Rectal smooth muscle tissue (tissue), 1 donor: ENCODE measurements around the gene TRERF1.

Experiments
- H3K27ac ChIP-seq: one replicate; pipeline ENCODE4 v1.7.0; 2013; ENCODE audit warnings: low read depth, low read length, inconsistent platforms
- H3K27me3 ChIP-seq: one replicate; pipeline ENCODE4 v1.7.0; 2013; ENCODE audit warnings: low read length; ENCODE audit not compliant: control insufficient read depth, insufficient read depth
- H3K36me3 ChIP-seq: one replicate; pipeline ENCODE4 v1.7.0; 2013; ENCODE audit warnings: low read length; ENCODE audit not compliant: control insufficient read depth, insufficient read depth
- H3K4me1 ChIP-seq: one replicate; pipeline ENCODE4 v1.7.0; 2013; ENCODE audit warnings: low read length; ENCODE audit not compliant: control insufficient read depth, insufficient read depth
- H3K4me3 ChIP-seq: one replicate; pipeline ENCODE4 v1.7.0; 2013; ENCODE audit warnings: low read length
- H3K9ac ChIP-seq: one replicate; pipeline ENCODE4 v1.7.0; 2013; ENCODE audit warnings: low read length

TRERF1 gene

DNA sequence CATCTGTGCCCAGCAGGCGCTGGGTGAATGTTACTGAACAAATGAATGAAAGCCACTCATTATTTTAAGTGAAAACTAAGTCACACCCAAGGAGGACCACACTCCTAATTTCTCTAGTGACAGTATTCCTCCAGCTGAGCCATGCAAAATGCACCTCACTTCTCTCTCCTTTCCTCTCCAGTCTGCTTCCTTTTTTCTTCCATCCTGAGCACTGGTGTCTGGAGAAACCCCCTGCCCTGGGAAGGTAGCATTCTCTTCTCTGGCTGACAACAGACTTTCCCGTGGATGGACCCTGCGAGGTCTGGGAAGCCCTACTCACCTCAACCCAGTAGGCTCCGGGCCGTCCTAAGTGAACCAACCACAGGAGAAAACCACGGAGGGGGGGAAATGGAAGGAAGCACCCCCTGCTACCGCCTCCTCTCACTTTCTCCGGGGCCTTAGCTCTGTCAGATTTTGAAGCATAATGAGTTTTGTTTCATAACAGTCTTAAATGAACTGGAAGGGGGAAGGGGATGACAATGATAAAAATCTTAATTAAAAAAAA is 22.6 kb downstream of the TRERF1 start:
- no peak overlapping the region for H3K9ac ChIP-seq
- H3K4me1 ChIP-seq: peaks cover 6% of the 10 kb centered on the region
- H3K27me3 ChIP-seq: no peaks in the 10 kb centered on the region
- no peak overlapping the region for H3K4me3 ChIP-seq
- no peak overlapping the region for H3K27ac ChIP-seq
- H3K36me3 ChIP-seq: no peaks in the 10 kb centered on the region

DNA sequence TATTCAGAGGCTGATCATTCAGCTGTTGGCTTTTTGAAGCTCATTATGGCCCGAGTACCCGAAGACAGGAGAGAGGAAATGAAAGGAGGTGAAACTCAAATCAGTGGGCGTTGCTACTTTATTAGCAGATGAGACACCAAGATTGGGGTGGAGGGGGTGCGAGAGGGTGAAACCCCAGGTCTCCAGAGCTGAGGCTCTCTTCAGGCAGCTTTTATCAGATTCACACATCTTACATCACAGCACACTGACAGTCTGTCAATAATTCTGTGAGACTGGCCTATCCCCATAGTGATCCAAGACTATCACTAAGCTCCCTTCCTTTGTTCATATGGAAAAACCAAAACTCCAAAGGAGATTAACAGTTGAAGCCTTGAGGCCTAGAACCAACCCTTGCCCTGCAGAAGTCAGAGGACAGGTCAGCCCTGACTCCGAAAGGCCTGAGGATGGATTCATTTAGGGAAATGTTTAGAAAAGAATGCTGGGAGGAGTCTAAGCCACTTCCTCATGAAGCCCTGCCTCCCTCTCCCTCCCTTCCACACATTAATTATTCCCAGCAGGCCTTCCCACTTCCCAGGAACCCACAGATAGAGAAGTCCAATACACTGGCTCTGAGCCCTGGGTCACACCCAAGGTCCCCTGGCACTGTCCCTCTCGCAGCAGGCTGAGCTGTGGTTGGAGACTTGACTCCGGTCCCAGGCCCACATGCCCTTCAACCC is 23.2 kb downstream of the TRERF1 start:
- no peaks in the 10 kb centered on the region for H3K27me3 ChIP-seq
- peaks cover 6% of the 10 kb centered on the region for H3K4me1 ChIP-seq
- H3K9ac ChIP-seq: no peak overlapping the region
- no peak overlapping the region for H3K4me3 ChIP-seq
- H3K36me3 ChIP-seq: no peaks in the 10 kb centered on the region
- no peak overlapping the region for H3K27ac ChIP-seq

DNA sequence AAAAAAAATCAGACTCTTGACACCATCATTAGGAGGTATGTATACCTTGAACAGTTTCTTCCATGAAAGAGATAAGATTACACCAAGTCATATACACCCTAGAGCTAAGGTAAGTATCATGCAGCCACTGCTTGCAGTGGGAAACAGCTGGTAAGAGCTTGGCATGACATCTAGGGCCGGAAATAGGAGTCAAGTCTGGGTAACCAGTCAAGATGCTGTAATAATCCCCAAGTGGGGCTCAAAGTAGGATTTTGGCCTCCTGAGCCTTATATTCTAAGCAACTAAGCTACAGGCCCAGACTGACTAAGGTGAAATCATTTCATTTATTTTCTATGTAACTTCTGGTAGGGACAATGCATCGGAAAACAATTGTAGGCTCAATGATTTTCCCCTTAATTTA is 23.9 kb downstream of the TRERF1 start:
- H3K27ac ChIP-seq: no peak overlapping the region
- H3K27me3 ChIP-seq: no peaks in the 10 kb centered on the region
- H3K9ac ChIP-seq: no peak overlapping the region

DNA sequence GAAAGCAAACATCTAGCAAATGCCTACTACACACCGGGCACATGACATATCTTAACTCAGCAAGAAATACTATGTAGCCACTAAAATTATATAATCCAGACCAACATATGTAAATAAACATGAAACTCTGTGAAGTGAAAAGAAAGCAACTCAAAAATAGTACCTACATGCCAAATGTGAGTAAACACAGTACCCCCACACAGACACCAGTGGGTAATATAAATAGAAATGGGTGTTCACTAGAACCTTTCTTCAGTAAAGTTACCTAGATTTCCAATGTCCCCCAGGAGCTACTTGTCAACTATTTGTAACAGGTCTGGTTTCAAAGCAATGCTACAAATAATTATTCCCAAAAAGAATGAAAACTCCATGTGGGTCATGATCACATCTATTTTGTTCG is 25.5 kb downstream of the TRERF1 start:
- Histone ChIP-seq H3K9ac (no peak overlapping the region), H3K27ac (no peak overlapping the region), H3K27me3 (no peaks in the 10 kb centered on the region), H3K36me3 (no peaks in the 10 kb centered on the region), H3K4me3 (no peak overlapping the region), H3K4me1 (peaks cover 6% of the 10 kb centered on the region)

More for the DNA sequence above, 23.9 kb downstream of the TRERF1 start:
- H3K36me3 ChIP-seq: no peaks in the 10 kb centered on the region
- H3K4me3 ChIP-seq: no peak overlapping the region
- peaks cover 6% of the 10 kb centered on the region for H3K4me1 ChIP-seq

DNA sequence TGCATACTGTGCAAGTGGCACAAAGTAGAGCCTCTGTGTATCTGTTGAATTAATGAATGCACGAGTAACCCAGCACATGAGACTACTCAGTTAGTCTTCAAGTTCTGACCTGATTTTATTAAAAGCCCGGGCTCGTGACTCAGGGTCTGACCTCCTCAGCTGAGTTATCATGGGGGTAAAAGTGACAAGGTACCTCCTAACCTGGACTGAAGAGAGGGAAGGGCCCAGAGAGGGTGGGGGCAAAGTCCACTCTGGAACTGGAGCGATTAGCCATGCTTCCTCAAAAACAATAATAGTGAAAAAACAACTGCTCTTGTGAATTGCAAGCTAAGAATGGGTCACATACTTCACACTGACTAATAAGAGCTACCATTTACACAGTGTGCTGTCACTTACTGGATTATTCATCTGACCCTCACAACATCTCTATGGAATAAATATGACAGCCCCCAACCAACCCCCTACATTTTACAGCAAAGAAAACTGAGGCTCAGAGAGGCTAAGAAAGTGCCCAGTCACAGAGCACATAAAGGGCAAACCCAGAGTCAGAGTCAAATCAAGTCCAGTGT is 26.7 kb downstream of the TRERF1 start:
- H3K36me3 ChIP-seq: no peaks in the 10 kb centered on the region
- H3K27me3 ChIP-seq: no peaks in the 10 kb centered on the region
- H3K27ac ChIP-seq: no peak overlapping the region
- no peak overlapping the region for H3K9ac ChIP-seq
- no peak overlapping the region for H3K4me3 ChIP-seq
- peaks cover 6% of the 10 kb centered on the region for H3K4me1 ChIP-seq

DNA sequence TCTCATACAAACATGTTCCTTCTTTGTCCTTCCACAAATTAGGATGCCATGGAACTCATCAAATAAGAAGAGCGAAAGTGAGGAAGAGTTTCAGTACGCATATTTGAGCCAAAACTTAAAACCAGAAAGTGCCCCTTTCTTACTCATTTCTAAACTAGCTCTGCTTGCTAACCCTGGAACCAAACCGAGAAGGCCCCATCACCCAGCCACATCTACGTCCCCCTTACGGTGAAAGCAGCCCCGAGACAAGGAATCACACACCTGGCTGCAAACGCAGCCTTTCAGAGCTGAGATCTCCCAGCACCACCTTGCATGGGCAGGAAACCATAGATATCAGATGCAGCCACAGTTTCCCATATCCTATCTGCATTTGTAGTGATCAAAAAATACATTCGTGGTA is 28.5 kb downstream of the TRERF1 start:
- Histone ChIP-seq H3K9ac (no peak overlapping the region), H3K27me3 (no peaks in the 10 kb centered on the region), H3K4me3 (no peak overlapping the region)

DNA sequence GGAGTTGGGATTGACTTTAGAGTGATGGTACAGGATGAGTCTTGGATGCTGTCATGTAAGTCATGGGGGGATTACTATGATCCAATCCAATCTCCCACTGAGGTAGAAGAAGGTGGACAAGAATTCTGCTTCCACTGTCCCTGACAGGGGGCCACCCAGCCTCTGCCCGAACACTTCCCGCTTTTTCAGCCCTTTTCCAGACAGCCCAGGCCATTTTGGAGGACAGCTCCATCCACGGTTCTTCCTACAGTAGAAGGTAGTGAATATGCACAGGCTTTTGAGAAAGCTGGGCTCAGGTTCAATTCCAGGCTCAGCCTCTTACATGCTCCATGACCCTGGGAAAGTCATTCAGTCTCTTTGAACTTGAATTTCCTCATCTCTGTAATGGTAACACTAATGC is 31.0 kb downstream of the TRERF1 start:
- Histone ChIP-seq H3K36me3 (no peaks in the 10 kb centered on the region), H3K4me1 (no peaks in the 10 kb centered on the region), H3K27ac (no peak overlapping the region), H3K4me3 (no peak overlapping the region), H3K9ac (no peak overlapping the region), H3K27me3 (no peaks in the 10 kb centered on the region)

More for the DNA sequence above, 28.5 kb downstream of the TRERF1 start:
- Histone ChIP-seq H3K4me1 (no peaks in the 10 kb centered on the region), H3K36me3 (no peaks in the 10 kb centered on the region), H3K27ac (no peak overlapping the region)

DNA sequence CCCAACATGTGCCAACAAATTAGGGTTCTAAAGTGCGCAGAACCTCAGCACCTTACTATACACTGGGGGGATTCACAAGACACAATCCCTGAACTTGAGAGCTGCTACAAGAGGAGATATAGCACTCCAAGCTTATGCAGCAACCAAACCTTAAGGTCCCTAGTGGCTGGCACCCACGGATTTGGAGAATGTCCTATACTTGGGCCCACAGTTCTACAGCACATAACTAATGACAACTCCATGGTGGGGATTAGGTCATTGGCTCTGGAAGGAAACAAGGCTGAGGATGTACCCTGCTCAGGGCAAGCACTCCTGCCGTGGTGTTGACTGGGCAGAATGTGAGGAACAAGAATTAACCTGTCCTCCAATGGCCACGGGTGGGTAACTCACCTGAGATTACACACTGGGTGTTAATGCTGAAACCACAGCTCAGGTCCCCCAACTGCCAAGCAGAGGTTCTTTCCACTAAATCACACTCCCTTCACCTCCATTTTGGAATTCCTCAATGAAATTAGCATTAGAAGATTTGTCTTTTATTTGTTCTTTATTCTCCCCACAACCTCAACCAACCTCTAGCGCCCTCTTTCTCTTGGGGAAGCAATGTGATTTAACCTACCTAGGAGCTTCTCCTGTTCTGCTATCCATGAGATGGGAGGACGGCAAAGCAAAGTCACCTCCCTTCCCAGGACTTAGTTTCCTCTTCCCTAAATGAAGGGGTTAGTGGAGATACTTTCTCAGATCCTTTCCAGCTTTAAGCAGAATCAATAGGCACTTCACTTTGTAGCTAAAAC is 32.0 kb downstream of the TRERF1 start:
- Histone ChIP-seq H3K36me3 (no peaks in the 10 kb centered on the region), H3K4me1 (no peaks in the 10 kb centered on the region), H3K4me3 (no peak overlapping the region), H3K9ac (no peak overlapping the region), H3K27me3 (no peaks in the 10 kb centered on the region), H3K27ac (no peak overlapping the region)

DNA sequence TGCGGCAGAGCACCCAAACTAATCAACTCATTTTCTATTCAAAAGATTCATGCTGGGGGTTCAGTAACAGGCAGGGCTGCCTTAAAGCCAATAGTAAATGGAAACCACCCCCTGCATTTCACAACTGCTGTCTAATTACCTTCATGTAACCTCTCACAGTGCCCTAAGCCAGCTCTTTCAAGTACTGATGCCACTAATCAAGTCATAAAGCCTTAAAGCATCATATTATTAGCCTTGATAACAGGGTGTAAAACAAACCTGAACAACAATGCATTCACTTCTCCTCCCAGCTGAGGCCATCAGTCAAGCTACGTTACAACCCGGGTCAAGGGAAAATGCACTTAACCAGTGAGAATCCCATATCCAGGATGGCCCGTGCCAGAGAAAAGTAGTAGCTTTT is 33.0 kb downstream of the TRERF1 start:
- Histone ChIP-seq H3K36me3 (no peaks in the 10 kb centered on the region), H3K4me3 (no peak overlapping the region), H3K9ac (no peak overlapping the region), H3K4me1 (no peaks in the 10 kb centered on the region), H3K27me3 (no peaks in the 10 kb centered on the region), H3K27ac (no peak overlapping the region)

DNA sequence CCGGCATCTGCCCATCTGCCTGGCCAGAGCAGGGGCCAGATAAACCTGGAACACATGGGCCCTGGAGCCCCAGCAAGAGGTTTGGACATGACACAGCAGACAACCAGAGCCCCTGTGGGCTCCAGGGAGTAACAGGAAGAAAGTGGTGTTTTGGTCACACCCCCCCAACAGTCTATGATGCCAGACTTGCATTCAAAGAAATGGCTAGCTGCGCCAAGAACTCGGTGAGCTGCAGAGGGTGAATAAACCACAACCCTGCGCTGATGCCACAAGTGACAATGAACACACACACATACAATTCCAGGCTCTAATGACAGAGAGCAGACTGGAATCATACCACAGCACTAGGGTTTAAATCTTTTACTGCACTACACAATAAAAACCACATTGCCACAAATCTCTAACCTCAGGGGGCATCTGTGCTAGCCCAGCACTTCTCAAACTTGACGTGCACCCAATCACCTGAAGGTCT is 34.0 kb downstream of the TRERF1 start:
- Histone ChIP-seq H3K36me3 (no peaks in the 10 kb centered on the region), H3K4me1 (no peaks in the 10 kb centered on the region), H3K27ac (no peak overlapping the region), H3K4me3 (no peak overlapping the region), H3K27me3 (no peaks in the 10 kb centered on the region), H3K9ac (no peak overlapping the region)

DNA sequence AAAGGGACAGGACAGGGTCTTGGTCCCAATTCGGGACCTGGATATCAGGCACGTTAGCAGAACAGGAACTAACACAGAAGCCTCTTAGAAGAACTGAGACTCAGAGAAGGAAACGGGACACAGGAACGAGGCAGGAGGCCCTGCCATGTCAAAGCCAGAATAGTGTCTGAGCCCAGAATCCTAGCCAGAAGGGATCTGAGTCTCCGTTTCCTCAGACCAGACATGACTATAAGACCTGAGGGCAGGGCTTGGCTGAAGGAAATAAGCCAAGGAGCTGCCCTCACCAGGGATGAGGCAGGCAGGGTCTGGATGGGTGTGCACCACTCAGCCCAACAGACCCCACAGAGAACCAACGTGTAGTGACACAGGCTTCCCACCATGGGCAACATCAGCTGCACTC is 40.3 kb downstream of the TRERF1 start:
- Histone ChIP-seq H3K27ac (no peak overlapping the region), H3K36me3 (no peaks in the 10 kb centered on the region), H3K4me1 (no peaks in the 10 kb centered on the region)

DNA sequence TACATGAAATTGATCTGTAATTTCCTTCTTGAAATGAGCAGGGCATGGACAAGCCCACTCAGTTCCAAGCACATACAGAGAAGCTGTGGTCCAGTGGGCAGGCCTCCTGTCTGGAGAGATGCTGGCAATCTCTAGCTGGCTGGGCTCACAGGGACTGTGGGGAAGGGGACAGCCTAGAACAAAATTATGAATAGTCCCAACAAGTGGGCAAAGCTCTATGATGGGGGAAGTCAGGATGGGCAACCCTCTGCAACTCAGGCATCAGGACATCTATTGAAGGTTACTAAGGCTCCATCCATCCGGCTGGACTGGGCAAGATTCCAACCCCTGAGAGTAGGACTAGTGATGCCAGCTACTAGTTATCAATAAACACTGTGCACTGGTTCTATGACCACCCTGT is 40.9 kb downstream of the TRERF1 start:
- Histone ChIP-seq H3K4me3 (no peak overlapping the region), H3K4me1 (no peaks in the 10 kb centered on the region), H3K9ac (no peak overlapping the region), H3K27me3 (no peaks in the 10 kb centered on the region), H3K27ac (no peak overlapping the region), H3K36me3 (no peaks in the 10 kb centered on the region)

More for the DNA sequence above, 40.3 kb downstream of the TRERF1 start:
- Histone ChIP-seq H3K27me3 (no peaks in the 10 kb centered on the region), H3K4me3 (no peak overlapping the region), H3K9ac (no peak overlapping the region)
